ENCODE measurements around the gene CDH18.

DNA sequence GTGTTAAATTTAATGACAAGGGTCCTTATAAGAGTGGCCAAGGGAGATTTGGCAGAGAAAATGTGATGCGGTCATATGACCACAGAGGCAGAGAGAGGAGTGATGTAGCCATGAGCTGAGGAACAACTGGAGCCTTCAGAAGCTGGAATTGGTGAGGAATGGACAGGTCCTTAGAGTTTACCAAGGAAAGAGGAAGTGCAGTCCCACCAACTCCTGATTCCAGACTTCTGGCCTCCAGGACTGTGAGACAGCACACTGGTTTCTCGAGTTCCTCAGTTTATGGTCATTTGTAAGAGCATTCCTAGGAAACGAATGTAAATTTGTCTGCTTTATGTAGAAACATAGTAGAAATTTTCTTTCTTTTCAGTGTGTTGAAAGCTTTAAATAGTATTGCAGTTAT is 410.1 kb downstream of the CDH18 start:
- TF ChIP-seq POLR2A (IDR thresholded peaks at IDR 0.05): no peak
- TF ChIP-seq, protein P1, sequence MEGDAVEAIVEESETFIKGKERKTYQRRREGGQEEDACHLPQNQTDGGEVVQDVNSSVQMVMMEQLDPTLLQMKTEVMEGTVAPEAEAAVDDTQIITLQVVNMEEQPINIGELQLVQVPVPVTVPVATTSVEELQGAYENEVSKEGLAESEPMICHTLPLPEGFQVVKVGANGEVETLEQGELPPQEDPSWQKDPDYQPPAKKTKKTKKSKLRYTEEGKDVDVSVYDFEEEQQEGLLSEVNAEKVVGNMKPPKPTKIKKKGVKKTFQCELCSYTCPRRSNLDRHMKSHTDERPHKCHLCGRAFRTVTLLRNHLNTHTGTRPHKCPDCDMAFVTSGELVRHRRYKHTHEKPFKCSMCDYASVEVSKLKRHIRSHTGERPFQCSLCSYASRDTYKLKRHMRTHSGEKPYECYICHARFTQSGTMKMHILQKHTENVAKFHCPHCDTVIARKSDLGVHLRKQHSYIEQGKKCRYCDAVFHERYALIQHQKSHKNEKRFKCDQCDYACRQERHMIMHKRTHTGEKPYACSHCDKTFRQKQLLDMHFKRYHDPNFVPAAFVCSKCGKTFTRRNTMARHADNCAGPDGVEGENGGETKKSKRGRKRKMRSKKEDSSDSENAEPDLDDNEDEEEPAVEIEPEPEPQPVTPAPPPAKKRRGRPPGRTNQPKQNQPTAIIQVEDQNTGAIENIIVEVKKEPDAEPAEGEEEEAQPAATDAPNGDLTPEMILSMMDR (IDR thresholded peaks at IDR 0.05): no peak
